ENCODE data around the gene IGF2R.
"Not testable (repeated sequence)": the region's sequence is repeated elsewhere in the genome, so short reads cannot be mapped to it uniquely, and the experiment has no call there.

The IGF2R gene

GRCh38 chr6:160102956-160103824 lies 134.3 kb downstream of the IGF2R start:
- peak in 1 of 2 experiments; percentile 7 for DNase-seq

- DNase-seq = no peak
Measured at GRCh38 chr6:160103825-160104100, 134.9 kb downstream of the IGF2R start.

- no peak for DNase-seq
Measured at GRCh38 chr6:160104821-160105517, 136.1 kb downstream of the IGF2R start.

GRCh38 chr6:160106010-160106409 lies 137.1 kb downstream of the IGF2R start:
- DNase-seq = no peak

- DNase-seq = no peak
Measured at GRCh38 chr6:160106701-160107100, 137.8 kb downstream of the IGF2R start.

- DNase-seq = no peak
Measured at GRCh38 chr6:160108077-160108476, 139.2 kb downstream of the IGF2R start.

- no peak for DNase-seq
Measured at GRCh38 chr6:160110586-160111123, 141.8 kb downstream of the IGF2R start.

- no peak for DNase-seq
Measured at GRCh38 chr6:160111806-160112205, 142.9 kb downstream of the IGF2R start.

GRCh38 chr6:160112628-160113299 lies 143.9 kb downstream of the IGF2R start:
- DNase-seq = no peak

GRCh38 chr6:160114536-160114935 lies 145.7 kb downstream of the IGF2R start:
- not testable (repeated sequence) for DNase-seq

GRCh38 chr6:160115421-160115820 lies 146.5 kb downstream of the IGF2R start:
- no peak for DNase-seq

GRCh38 chr6:160116411-160116810 lies 147.5 kb downstream of the IGF2R start:
- DNase-seq = no peak

GRCh38 chr6:160117137-160117536 lies 148.3 kb downstream of the IGF2R start:
- DNase-seq = no peak

- no peak for DNase-seq
Measured at GRCh38 chr6:160118620-160119229, 149.8 kb downstream of the IGF2R start.

GRCh38 chr6:160120087-160120486 lies 151.2 kb downstream of the IGF2R start:
- DNase-seq = no peak

GRCh38 chr6:160121558-160121957 lies 152.7 kb downstream of the IGF2R start, which contains the start of gene SLC22A1:
TSS of gene SLC22A1 (plus strand) at chr6:160121815. CDS start at chr6:160121936, 121 bp downstream.
- DNase-seq = no peak

GRCh38 chr6:160121981-160122380 lies 153.1 kb downstream of the IGF2R start:
- no peak for DNase-seq

GRCh38 chr6:160122744-160123143 lies 153.9 kb downstream of the IGF2R start:
- no peak for DNase-seq

- no peak for DNase-seq
Measured at GRCh38 chr6:160124007-160124406, 155.1 kb downstream of the IGF2R start.

- no peak for DNase-seq
Measured at GRCh38 chr6:160124605-160125004, 155.7 kb downstream of the IGF2R start.

GRCh38 chr6:160125105-160125504 lies 156.2 kb downstream of the IGF2R start:
- DNase-seq = not testable (repeated sequence)

- DNase-seq = no peak
Measured at GRCh38 chr6:160127270-160128124, 158.6 kb downstream of the IGF2R start.
